HEK293T (cell line): ENCODE measurements around the gene LRP4.

Experiments used
- CTCF ChIA-PET: fragments of 350-600 bp; formaldehyde crosslinking; extraction: SDS; loops from one replicate; lab custom pipeline; 2021; ENCODE audit warnings: antibody characterized with exemption, inconsistent platforms; lab: Yijun Ruan, JAX
- POLR2A ChIA-PET: fragments of 350-600 bp; formaldehyde crosslinking; extraction: SDS; loops from one replicate; lab custom pipeline; 2020; ENCODE audit warnings: antibody characterized with exemption, inconsistent platforms; lab: Yijun Ruan, JAX
- DNase-seq: peaks from one replicate; pipeline ENCODE4 v3.0.0; 2012; ENCODE audit warnings: mixed read lengths; ENCODE audit errors: extremely low spot score
- ARNT ChIP-seq: fragments of 450-650 bp; IDR thresholded peaks from 2 replicates; pipeline ENCODE4 v1.6.1; 2017; ENCODE audit warnings: mild to moderate bottlenecking
- BHLHE40 ChIP-seq: fragments of 450-650 bp; IDR thresholded peaks from 2 replicates; pipeline ENCODE4 v1.6.1; 2016; ENCODE audit warnings: mild to moderate bottlenecking, moderate library complexity, borderline replicate concordance
- CTBP1 ChIP-seq: fragments of 450-650 bp; IDR thresholded peaks from 2 replicates; pipeline ENCODE4 v1.6.1; 2016; ENCODE audit warnings: borderline replicate concordance
- ELF4 ChIP-seq: fragments of 450-650 bp; IDR thresholded peaks from 2 replicates; pipeline ENCODE4 v1.6.1; 2017; ENCODE audit warnings: antibody characterized with exemption
- FOXA1 ChIP-seq: fragments of 450-650 bp; IDR thresholded peaks from 2 replicates; pipeline ENCODE4 v1.6.1; 2016; ENCODE audit warnings: mild to moderate bottlenecking
- FOXK2 ChIP-seq: fragments of 450-650 bp; IDR thresholded peaks from 2 replicates; pipeline ENCODE4 v1.6.1; 2016; ENCODE audit warnings: mild to moderate bottlenecking
- FOXM1 ChIP-seq: fragments of 450-650 bp; IDR thresholded peaks from 2 replicates; pipeline ENCODE4 v1.6.1; 2017; ENCODE audit warnings: mild to moderate bottlenecking, borderline replicate concordance
- HDGF ChIP-seq: fragments of 450-650 bp; IDR thresholded peaks from 2 replicates; pipeline ENCODE4 v1.6.1; 2017; ENCODE audit warnings: antibody characterized with exemption, borderline replicate concordance
- L3MBTL2 ChIP-seq: fragments of 450-650 bp; conservative IDR thresholded peaks from 2 replicates; pipeline ENCODE4 v1.6.1; 2016; ENCODE audit warnings: mild to moderate bottlenecking
- LEF1 ChIP-seq: fragments of 450-650 bp; IDR thresholded peaks from 2 replicates; pipeline ENCODE4 v1.6.1; 2017; ENCODE audit warnings: mild to moderate bottlenecking, borderline replicate concordance
- NFRKB ChIP-seq: fragments of 450-650 bp; IDR thresholded peaks from 2 replicates; pipeline ENCODE4 v1.6.1; 2016; ENCODE audit warnings: mild to moderate bottlenecking, moderate library complexity
- SP1 ChIP-seq: fragments of 450-650 bp; IDR thresholded peaks from 2 replicates; pipeline ENCODE4 v1.6.1; 2017
- SUZ12 ChIP-seq: fragments of 450-650 bp; IDR thresholded peaks from 2 replicates; pipeline ENCODE4 v1.6.1; 2016; ENCODE audit warnings: mild to moderate bottlenecking
- TARDBP ChIP-seq: fragments of 450-650 bp; IDR thresholded peaks from 2 replicates; pipeline ENCODE4 v1.6.1; 2016
- ZNF384 ChIP-seq: fragments of 450-650 bp; IDR thresholded peaks from 2 replicates; pipeline ENCODE4 v1.6.1; 2016
- TF ChIP-seq, protein P1 (sequence below): fragments of 450-650 bp; IDR thresholded peaks from 2 replicates; pipeline ENCODE4 v1.6.1; 2016

Gene LRP4

DNA sequence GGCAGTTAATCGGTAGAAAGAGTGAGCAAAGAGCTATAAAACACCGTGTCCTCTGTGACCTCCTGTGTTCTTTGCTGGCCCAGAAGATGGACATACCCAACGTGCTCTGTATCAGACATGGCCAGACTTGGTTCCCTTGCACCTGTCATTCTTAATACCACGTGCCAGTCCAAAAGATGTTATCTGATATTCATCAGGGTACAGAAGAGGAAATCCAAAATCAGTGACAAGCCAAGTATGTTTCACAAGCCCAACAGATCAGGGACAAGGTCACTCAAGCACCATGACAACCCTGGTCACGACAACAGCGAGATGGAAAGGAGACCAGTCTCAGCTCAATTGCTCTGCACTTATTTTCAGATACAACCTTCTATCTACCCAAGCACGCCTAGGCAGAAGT is 3.4 kb downstream of the LRP4 start:
- no peak for DNase-seq
- ChIA-PET POLR2A (no interaction called here), CTCF (no interaction called here)
- TF ChIP-seq SUZ12 = no peak
- TF ChIP-seq SP1 = no peak
- TF ChIP-seq, protein P1, sequence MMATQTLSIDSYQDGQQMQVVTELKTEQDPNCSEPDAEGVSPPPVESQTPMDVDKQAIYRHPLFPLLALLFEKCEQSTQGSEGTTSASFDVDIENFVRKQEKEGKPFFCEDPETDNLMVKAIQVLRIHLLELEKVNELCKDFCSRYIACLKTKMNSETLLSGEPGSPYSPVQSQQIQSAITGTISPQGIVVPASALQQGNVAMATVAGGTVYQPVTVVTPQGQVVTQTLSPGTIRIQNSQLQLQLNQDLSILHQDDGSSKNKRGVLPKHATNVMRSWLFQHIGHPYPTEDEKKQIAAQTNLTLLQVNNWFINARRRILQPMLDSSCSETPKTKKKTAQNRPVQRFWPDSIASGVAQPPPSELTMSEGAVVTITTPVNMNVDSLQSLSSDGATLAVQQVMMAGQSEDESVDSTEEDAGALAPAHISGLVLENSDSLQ = no peak
- no peak for TF ChIP-seq FOXA1
- TF ChIP-seq L3MBTL2 = no peak
- no peak for TF ChIP-seq BHLHE40
- TF ChIP-seq CTBP1 = no peak
- TF ChIP-seq NFRKB = no peak
- TF ChIP-seq ZNF384 = no peak
- no peak for TF ChIP-seq HDGF
- TF ChIP-seq FOXM1 = no peak
- no peak for TF ChIP-seq ARNT
- TF ChIP-seq TARDBP = no peak
- TF ChIP-seq ELF4 = no peak
- TF ChIP-seq LEF1 = no peak
- TF ChIP-seq FOXK2 = no peak

GRCh38 chr11:46914363-46914762 is 4.0 kb downstream of the LRP4 start:
- POLR2A ChIA-PET = interaction anchor here (0.6 kb wide), 1 partner anchor 188 kb away, joined by 3 read pairs; no protein-coding TSS in a partner anchor
- no peak for DNase-seq
- CTCF ChIA-PET = no interaction called here
- TF ChIP-seq FOXK2 (no peak), FOXA1 (no peak), ARNT (no peak), HDGF (no peak)

DNA sequence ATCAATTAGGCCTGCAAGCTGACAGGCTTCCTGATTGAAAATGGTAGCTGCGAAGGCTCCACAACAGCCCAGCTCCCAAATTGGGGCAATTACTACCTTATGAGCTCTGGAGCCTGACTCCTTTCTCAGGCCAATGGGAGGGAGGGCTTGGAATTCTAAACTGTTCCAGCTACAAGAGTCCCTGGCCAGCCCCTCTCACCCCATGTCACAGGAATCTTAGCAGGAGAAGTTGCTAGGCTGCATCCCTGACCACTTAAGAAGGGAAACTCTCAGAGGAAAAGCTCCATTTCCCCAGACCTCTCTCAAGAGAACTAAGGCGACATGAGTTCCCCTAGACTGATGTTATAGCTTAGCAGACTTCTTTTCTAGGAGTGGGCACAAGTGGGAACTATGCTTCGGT is 4.9 kb downstream of the LRP4 start:
- POLR2A ChIA-PET = interaction anchor here (0.8 to 1.5 kb wide), 2 partner anchors 18 to 23 kb away, joined by 3 to 5 read pairs; partner anchors contain the start of gene CSTPP1
- DNase-seq = no peak
- CTCF ChIA-PET = interaction anchor here (1.2 kb wide), 1 partner anchor 299 kb away, joined by 3 read pairs; no protein-coding TSS in a partner anchor
- TF ChIP-seq FOXA1 (no peak), ELF4 (no peak), CTBP1 (no peak), NFRKB (no peak), ARNT (no peak), HDGF (no peak), FOXM1 (no peak), SP1 (no peak), LEF1 (no peak), TARDBP (no peak), L3MBTL2 (no peak), FOXK2 (no peak), ZNF384 (no peak), SUZ12 (no peak)

DNA sequence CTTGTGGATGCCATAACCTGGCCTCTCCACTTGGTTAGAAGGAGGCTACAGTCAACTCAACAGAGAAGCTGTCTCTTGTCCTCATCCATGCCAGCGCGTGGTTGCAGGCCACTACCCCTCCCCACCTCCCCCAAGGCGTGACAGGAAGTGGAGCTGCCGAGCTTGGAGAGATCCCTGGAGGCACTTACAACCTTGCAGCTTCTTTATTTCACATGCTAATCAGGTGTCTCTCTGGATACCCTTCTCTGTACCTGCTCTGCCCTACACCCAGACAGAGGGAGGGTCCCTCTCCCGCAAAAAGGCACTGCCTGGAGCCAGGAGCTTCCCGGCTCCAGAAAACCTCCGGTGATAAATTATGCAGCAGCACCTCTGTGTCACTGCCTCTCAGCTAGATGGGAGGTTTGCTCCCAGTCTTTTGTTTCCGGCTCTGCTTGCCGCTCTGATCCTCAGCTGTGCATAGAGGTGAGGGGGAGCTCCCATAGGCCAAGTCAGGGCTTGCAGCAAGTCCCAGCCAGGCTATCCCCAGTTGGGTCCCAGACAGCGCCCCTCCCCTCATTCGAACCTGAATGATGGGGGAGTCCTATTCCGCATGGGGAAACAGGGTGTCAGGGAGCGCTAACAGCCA is 5.7 kb downstream of the LRP4 start:
- no peak for DNase-seq
- POLR2A ChIA-PET = interaction anchor here (0.8 to 1.5 kb wide), 2 partner anchors 17 to 24 kb away, joined by 3 to 5 read pairs; partner anchors contain the start of gene CSTPP1
- CTCF ChIA-PET = interaction anchor here (0.8 to 1.2 kb wide), 2 partner anchors 240 to 299 kb away, joined by 3 to 5 read pairs; no protein-coding TSS in a partner anchor
- TF ChIP-seq FOXA1 (no peak), CTBP1 (no peak), TARDBP (no peak), NFRKB (no peak), FOXK2 (no peak), L3MBTL2 (no peak), FOXM1 (no peak), SP1 (no peak), BHLHE40 (no peak)
- TF ChIP-seq, protein P1 = no peak

DNA sequence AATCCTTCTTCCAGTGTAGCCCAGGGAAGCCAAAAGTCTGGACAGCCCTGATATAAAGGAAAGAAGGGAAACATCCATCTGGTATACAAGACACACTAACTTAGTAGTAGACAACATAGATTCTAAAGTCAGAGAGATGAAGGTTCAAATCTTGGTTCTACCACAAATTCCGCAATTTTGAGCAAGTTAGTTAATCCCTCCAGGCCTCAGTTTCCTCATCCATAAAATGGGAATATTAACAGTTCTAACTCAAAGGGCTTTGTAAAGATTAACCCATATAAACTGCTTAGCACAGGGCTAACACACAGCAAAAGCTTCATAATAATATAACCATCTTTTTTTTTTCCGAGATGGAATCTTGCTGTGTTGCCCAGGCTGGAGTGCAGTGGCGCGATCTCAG is 10.7 kb downstream of the LRP4 start:
- no peak for DNase-seq
- ChIA-PET CTCF (no interaction called here), POLR2A (no interaction called here)
- no peak for TF ChIP-seq SP1
- TF ChIP-seq CTBP1 = no peak
- TF ChIP-seq SUZ12 = no peak
- no peak for TF ChIP-seq NFRKB
- TF ChIP-seq, protein P1 = no peak
- TF ChIP-seq L3MBTL2 = no peak
- no peak for TF ChIP-seq ZNF384
- no peak for TF ChIP-seq FOXM1
- TF ChIP-seq ELF4 = no peak
- TF ChIP-seq FOXK2 = no peak

DNA sequence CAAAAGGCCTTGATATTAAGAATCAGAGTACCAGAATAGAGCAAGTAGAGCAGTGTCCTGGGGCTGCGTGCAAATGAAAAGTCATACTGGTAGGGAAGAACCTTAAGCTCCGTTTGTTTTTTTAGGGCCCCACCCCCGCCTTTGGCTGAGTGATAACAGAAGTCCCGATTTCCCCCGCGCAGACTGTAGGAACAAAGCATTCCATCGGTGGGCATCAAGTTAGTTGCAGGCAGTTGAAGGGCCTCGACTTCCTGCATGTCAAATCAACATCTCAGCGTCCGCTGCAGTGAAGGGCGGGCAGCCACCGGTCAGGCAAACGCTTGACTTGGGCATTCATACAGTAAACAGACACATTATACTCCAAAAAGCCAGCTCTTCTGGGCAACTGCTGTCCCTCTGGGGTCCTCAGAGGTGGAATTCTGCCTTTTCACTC is 11.7 kb downstream of the LRP4 start:
- no peak for DNase-seq
- ChIA-PET POLR2A (no interaction called here), CTCF (interaction anchor here (0.5 to 1.0 kb wide), 2 partner anchors 254 to 270 kb away, joined by 3 to 4 read pairs; partner anchors contain the start of gene ARFGAP2)
- TF ChIP-seq FOXA1 (no peak), SUZ12 (no peak), BHLHE40 (no peak), L3MBTL2 (no peak), SP1 (no peak), ELF4 (no peak), CTBP1 (no peak), FOXM1 (no peak), LEF1 (no peak), HDGF (no peak), FOXK2 (no peak), ZNF384 (no peak), TARDBP (no peak), ARNT (no peak), NFRKB (no peak)
- TF ChIP-seq, protein P1 = no peak
